ENCODE data around the gene MYO3B.

DNA sequence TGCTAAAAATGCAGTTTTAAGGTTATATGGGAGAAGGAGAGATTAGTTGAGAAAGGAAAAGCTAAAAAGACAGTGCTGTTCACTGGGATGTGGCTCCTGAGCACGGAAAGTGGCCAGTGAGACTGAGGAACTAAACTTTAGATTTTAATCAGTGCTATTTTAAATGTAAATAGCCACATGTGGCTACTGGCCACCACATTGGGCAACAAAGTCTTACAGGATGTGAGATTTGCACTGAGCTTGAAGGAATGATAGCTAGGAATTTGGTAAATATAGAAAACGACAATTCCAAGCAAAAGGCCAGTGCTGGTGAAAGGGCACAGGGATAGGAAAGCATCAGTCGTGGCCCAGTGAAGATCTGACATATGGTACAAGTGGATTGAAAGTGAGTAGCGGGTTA, 523.1 kb downstream of the MYO3B start:
- TF ChIP-seq, protein P1, sequence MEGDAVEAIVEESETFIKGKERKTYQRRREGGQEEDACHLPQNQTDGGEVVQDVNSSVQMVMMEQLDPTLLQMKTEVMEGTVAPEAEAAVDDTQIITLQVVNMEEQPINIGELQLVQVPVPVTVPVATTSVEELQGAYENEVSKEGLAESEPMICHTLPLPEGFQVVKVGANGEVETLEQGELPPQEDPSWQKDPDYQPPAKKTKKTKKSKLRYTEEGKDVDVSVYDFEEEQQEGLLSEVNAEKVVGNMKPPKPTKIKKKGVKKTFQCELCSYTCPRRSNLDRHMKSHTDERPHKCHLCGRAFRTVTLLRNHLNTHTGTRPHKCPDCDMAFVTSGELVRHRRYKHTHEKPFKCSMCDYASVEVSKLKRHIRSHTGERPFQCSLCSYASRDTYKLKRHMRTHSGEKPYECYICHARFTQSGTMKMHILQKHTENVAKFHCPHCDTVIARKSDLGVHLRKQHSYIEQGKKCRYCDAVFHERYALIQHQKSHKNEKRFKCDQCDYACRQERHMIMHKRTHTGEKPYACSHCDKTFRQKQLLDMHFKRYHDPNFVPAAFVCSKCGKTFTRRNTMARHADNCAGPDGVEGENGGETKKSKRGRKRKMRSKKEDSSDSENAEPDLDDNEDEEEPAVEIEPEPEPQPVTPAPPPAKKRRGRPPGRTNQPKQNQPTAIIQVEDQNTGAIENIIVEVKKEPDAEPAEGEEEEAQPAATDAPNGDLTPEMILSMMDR (IDR thresholded peaks at IDR 0.05) = no peak
- no peak for TF ChIP-seq EZH2 (IDR thresholded peaks at IDR 0.05)
